GM18511 (cell line): Measurements from ENCODE around the gene ANKRD39.

ENCODE experiments used
- ATAC-seq: cut with Tn5 transposase; IDR thresholded peaks from one replicate; pipeline ENCODE4 v1.9.1; 2021; ENCODE audit warnings: mild to moderate bottlenecking, moderate library complexity; ENCODE audit not compliant: unreplicated experiment

The ANKRD39 gene

DNA sequence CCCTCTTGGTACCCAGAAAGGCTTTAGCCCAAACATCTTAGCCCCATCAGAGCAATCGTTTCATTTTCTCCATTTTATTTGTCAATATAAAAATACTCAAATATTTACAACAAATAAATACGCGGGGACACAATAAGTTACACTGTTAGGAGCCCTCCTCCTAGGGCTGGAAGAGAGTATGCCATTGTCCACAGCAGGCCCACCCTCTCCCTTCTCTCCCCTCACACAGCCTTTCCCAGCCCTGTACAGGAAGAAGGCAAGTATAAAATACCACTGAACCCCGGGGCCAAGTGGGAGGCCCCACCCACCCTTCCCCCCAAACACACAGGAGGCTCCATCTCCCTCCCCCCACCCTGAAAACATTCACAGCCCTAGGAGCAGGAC is 1.9 kb upstream of the ANKRD39 start:
- no peak for ATAC-seq

DNA sequence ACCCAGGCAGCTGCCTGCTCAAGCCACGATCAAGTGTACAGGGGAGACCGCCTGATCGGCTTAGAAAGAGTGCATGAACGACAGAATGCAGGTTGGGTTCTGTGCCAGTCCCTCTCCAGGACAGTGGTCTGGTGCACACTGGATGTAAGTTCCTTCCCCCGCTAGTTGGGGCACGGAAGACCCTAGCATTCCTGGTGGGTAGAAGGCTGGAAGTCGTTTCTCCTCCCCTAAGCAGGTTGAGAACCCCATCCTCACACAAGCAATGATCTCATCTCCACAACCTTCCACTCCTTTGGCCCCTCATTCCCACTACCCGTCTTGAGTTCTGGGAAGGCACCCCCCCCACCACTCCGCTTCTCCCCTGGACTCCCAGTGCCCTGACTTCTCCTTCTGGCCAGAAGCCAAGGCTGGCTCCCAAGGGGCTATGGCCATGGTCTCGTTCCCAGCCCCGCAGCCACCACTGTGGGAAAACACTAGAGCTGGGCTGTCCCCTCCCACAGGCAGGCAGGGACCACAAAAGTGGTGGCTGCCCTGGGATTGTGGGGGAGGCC is 1.4 kb upstream of the ANKRD39 start:
- ATAC-seq, result no peak

DNA sequence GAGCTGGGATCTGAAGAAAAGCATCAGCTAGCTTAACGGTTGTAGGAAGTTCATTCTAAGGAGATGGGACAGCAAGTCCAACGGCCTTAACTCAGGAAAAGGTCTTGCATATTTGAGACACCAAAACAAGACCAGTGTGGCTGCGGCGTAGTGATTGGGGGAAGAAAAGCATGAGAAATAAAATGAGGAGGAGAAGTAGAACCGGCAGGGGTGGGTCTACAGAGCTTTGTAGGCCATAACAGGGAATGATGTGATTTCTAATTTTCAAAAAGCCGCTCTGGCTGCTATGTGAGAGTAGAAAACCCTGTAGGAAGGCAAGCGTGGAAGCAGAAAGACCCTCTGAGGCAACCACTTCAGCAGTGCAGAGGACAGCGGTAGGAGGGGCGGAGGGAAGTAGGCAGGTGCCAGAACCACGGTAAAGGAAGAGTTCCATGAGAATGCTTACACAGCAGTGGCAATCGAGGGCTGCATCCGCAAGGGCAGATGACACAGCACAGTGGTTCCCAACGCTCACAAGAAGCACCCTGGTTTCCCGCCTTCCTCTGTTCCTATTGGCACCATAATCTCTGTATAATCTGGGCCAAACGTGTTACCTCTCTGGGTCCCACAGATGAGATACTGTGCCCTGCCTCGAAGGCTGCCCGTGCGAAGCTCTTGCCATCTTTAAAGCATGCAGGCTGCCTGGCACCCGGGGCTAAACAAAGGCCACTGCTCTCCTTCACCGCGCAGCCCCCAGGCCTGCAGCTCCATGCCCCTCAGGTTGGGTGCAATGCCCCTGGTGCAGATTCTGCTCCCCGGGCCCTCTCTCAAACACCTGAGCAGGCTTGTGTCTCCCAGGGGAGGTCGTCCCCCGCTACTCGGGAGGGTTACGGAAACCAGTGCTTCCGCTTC is 795 bp downstream of the ANKRD39 start:
- ATAC-seq, result no peak

DNA sequence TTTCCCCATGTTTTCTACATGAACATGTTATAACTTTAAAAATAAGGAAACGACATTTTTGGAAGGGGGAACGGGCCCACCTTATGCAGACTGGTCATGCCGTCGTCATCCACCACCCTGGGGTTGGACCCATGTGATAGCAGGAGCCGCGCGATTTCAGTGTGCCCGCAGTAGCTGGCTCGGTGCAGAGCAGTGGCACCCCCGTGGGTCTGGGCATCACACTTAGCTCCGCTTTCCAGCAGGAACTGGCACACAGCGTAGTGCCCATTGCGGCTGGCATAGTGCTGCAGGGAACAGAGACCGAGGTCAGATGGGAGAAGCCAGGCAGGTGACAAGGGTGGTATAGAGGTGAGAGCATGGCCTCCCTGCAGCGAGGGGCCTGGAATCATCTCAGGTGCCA is 4.5 kb downstream of the ANKRD39 start:
- ATAC-seq, result no peak

DNA sequence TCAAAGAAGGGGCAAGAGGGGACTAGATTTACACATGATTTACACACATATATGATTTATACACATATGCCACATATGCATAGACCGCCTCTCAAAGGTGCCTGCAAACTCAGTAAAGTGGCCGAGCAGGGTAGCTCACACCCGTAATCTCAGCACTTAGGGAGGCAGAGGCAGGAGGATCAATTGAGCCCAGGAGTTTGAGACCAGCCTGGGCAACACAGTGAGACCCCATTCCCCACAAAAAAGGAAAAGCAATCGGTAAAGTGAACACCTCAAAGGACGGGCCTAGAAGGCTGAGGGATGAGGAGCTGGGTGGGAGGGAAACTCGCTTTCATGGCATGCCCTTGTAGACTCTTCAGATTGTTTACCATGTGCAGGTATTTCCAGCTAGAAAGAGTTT is 5.1 kb downstream of the ANKRD39 start:
- ATAC-seq, result no peak

DNA sequence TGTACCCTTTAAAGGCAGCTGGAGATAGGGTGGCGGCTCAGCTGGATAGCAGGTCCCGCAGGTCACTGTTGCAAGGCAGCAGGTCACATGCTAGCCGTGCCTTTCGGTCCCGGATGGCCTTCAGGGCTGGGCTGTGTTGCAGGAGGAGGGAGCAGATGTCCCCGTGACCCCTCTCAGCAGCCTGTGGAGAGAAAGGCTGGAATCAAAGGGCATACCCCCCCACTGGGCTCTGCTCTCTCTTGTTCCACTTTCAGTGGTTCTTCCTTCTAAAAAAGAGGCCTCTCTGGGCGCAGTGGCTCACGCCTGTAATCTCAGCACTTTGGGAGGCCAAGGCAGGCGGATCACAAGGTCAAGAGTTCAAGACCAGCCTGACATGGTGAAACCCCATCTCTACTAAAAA is 9.6 kb downstream of the ANKRD39 start:
- no peak for ATAC-seq

DNA sequence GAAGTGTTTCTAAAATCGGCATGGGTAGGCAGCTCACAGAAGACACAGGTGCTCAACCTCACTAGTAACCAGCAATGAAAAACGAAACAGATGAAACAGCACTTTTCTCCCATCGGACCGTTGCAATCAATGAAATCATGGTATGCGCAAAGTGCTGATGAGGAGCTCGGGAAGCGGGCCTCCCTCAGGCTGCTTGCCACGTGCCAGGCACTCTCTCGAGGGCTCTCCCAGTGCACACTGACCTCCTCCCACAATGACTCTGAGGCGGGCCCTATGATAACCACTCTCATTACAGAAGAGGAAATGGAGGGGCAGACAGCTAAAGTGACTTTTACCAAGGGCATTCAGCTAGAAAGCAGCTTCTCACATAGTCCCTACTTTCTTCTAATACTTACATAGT is 10.2 kb downstream of the ANKRD39 start:
- ATAC-seq, result no peak

DNA sequence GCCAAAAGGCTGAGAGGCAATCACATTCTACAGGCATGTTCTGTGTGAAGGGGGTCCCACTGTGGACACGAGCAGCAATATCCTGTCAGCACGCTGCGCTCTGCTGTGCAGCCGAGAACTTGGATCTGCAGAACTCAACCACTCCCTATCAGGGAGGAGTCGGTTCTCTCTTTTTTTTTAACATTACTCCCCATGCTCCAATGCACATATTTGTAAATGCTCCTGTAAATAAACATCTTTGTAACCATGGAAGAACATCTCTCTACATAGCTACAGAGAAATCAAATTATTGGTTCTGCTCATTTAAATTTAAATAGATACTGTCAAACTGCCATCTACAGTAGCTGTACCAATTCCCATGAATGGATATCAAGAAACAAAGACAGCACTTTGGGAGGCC is 11.0 kb downstream of the ANKRD39 start:
- ATAC-seq, result no peak

DNA sequence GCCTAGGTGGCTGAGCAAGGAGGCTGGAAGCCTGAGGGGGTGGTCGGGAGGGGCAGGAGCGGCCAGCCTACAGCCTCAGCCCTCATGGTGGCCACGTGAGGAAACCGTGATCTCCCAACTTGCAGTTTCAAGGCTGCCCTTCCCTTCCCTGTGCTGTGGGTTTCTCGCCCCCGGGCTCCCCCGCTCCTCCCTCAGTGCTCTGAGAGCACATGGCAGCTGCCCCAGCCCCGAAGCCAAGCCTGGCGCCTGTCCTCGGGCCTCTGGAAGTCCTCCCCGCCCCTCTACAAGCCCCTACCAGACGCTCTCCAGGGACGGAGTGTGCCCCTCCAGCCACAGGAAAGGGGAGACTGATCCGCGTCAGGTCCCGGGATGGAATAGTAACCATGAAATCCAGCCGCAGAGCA is 13.4 kb downstream of the ANKRD39 start:
- no peak for ATAC-seq

DNA sequence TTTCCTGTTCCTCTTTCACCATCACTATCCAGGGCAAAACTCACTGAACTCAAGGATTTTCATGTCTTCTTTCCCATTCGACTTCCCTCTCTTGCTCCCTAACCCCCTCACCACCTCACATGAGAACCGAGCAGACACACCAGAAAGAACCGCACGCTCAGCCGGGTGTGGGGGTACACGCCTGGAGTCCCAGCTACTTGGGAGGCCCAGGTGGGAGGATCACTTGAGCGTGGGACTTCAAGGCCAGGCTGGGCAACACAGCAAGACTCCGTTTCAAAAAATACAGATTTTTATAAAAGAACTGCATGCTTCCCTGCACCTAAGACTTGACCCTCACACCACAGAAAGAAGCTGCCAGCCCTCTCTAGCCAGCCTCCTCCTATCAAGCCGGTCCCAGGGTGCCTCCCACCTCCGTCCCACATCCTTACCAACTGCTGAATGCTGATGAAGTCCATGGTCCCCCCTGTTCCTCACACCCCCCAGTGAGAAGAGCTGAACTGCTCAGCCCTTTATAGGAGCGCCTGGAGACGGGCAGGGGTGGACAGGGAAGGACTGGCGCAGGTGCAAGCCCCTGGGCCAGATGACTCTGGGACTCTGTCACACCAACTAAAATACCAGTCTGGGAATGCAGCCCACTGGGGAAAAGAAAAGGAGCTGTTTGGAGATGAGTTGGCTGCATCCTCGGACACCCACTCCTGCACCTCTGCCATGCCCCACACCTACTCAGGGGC is 14.1 kb downstream of the ANKRD39 start, which contains the start of gene ANKRD23:
Gene ANKRD23, minus strand, starts transcription at position 484 of the 731 bp plus-strand sequence. Its CDS starts 29 bp downstream, at position 455.
- no peak for ATAC-seq

DNA sequence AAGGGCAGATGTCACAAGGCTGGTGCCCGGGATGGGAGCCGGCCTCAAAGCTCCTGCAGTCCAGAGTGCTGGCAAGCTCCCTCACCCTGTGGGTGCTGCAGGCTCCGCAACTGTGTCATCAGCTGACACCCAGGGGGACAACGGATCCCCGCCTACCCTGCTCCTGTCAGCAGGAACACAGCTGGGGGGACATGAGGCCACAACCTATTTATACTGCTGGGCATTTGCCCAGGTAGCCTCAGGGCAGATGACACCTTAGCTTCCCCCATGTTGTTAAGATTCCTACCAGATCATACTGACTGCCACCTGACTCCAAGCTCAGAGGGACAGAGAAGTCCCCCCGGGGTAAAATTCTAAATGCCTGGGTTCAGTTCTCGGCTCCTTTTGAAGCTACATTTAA is 15.2 kb downstream of the ANKRD39 start:
- no peak for ATAC-seq

DNA sequence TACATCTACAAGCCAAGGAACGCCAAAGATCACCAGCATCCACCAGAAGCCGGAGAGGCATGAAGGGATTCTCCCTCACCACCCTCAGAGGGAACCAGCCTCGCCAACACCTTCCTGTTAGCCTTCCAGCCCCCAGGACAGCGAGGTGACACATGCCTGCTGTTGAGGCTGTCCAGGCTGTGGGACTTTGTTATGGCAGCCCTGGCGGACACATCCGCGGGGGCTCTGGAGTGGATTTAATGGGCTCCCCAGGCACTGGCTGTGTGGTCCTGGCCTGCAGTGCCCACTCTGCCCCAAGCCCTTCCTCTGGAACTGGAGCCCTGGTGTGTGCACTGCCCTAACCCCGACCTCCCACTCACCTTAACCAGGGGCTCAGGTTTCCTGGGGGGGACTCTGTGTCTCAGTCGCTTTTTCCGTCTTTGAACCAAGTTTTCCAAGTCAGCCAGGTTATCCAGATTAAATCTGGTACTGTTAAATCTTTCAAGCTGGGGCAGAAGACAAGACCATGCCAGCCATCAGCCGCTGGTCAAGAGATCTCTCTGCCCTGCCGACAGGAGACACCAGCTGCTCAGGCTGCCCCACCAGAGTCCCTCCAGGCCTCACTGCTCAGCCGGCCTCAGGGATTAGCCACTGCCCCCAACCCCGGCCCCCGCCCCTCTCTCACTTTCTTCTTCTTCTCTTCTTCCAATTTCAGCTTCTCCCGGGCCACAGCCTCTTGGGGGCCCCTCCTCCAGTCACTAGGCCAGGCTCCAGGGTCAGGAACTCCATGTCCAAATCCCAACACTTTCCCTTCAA is 15.9 kb downstream of the ANKRD39 start:
- ATAC-seq, result no peak

DNA sequence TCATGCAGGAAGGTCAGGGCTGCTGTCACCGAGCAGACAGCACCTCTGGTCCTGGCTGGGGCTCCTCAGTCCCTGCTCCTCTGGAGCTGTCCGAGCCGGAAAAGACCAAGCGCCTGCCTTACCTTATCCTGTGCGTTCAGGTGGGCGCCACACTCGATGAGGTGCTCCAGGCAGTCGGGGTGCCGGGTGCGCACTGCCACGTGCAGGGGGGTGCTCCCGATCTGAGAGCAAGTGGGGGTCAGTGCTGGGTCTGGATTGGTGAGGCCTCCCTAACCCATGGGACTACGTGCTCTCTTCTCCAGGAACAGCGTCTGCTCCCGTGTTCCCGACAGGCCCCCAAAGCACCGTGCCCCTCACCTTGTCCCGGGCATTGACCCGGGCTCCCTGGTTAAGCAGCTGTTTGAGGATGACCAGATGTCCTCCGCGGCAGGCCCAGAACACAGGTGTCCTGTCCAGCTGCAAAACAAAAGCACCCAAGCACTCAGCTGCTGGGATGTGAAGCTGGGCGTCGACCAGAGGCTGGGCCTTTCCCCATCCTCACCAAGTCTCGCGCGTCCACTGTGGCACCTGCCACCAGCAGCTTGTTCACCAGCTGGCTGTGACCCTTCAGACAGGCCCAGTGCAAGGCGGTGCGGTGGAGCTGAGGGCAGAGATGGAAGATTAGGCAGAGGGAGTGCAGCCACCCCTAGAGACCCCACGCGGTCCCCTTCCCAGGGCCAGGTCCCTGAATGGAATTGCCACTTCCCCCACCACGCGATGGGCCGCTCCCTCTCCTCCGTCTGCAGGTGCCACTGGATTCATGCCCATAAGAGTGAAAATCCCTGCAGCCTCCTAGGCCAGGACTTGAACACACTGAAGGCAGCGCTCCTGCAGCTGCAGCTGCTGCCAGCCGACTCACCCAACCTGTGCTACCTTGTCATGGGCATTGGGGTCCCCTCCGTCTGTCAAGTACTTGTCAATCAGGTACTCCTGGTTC is 17.7 kb downstream of the ANKRD39 start:
- no peak for ATAC-seq

DNA sequence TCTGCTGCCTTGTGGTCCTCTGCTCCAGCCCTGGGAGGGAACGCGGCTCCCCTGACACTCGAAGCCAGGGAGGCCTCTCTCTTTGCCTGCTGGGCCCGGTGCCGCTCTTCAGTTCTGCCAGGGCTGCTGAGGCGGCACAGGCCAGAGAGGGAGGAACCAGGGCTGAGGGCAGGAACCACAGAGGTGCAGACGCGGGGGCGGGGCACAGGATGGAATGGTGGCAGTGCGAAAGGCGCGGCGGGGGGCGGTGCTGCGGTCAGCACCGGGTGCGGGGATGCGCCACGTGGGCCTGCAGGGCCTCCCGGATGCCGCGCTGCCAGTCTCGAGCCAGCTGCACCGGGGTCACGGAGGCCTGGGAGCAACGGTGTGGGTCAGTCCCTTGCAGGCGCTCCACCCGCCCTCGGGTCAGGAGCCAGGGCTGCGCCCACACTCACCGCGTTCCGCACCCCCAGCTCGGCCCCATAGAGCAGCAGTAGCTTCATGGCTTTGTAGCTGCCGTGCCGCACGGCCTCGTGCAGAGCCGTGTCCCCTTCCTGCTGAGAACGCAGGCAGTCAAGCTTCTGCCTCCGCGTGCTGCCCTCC is 18.4 kb downstream of the ANKRD39 start:
- ATAC-seq, result peak; percentile 92

DNA sequence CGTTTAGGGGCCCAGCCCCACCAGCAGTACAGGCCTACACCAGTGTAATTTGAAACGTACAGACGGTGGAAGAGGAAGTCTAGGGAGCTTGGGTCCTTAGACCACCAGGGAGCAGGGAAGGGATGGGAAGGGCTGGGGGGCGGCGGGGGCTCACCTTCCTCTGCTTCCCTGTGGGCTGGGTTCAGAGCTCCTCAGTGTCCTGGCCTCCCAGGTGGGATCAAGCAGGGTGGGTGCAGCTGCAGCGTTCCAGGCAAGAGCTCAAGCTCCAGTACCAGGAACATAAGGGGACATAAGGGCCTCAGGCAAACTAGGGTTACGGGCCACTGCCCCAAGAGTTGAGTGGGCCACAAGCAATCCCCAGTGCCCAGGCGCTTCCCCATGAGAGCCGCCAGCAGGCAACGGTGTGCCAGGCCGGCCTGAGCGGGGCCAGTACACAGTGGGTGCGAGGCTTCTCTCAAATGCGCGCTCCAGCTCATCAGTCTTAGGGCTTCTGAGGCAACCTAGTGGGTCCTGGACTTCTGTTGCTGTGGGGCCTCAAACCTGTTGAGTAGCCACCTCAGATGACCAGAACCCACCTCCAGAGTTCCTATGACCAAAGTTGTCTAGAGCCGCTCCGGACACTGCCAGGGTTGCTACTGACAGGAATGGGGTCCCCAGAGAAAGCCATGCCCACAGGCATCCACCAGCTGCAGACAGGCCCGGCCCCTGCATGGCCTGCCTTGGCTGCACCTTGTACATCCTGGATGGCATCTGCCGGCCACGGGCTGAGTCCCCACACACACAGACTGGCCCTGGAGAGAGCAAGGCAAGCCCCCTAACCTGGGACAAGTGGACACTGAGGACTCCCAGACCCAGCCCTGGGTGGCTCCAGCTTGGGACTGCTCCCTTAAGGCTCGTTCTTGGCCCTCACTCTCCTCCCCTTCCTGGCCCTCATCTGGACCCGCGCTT is 19.2 kb downstream of the ANKRD39 start:
- peak; percentile 14 for ATAC-seq

DNA sequence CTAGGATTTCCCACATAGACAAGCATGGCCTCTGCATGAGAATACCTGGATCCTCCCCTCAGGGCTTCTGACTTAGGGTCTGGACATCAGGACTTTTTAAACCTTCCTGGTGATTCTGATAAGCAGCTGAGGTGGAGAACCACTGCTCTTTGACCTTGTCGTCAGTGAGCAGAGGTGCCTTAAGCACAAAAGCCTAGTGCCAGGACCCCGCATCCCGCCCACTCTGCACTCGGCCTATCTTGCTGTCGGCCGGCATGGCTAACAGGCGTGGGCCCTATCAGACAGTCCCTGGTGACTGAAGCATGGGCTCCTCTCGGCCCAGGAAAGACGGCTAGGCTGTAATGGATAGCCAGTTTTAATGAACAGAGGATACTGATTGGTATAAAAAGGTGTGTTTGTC is 20.2 kb downstream of the ANKRD39 start:
- ATAC-seq, result no peak

DNA sequence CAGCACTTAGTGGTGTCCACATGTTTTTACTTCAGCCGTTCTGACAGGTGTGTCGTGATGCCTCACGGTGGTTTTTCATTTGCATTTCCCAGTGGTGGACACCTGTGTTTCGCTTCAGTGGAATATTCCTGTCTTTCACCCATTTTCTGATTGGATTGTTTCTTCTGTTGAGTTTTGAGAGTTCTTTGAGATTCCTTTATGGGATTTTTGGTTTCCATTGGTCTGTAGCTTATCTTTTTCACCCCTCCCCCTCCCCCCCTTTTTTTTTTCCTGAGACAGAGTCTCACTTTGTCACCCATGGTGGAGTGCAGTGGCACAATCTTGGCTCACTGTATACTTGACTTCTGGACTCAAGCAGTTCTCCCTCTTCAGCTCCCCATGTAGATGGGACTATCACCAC is 22.0 kb downstream of the ANKRD39 start:
- no peak for ATAC-seq

DNA sequence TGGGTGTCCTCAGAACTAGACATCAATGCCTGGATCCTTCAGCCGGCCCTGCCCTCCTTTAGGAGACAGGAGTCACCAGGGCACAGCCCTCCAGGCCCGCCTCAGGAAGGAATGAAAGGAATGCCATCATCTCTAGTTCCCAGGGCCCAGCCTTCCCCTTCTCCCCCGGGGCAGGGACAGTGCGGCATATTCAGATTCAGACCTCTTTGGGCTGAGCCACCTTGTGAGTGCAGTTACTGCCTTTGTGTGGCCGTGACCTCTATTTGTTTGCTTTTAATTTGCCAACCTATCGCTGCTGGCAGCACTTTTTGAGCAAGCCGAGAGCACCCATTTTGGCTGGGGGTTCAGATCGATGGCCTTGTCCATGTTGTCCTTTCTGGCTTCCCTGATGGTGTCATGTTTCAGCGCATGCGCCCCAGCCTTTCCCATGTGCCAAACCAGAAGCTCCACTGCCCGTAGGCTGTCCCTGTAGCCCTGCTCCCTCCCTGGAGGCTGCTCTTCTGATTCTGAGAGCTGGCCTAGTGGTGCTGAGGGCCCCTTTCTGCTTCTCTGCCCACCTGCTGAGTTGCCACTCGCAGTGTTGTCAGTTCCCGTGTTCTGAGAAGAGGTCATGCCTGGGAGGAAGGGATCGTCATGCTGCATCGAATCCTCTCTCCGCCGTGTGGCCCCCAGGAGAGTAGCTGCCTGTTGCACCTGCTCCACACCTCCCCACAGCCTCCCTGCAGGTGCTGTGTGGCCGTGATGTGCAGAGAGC is 24.9 kb downstream of the ANKRD39 start:
- ATAC-seq, result no peak
